ENCODE measurements around the gene SNAP23. TPM values are rescaled to one million over a fixed set of nuclear protein-coding genes. Genes with fewer than 3 reads are reported as not detected.
A peak's percentile ranks its signal among the peaks of the same experiment; 100 is the strongest.

Gene SNAP23
- total RNA-seq, 1 donor from 2014 or later = 68.6 TPM

DNA sequence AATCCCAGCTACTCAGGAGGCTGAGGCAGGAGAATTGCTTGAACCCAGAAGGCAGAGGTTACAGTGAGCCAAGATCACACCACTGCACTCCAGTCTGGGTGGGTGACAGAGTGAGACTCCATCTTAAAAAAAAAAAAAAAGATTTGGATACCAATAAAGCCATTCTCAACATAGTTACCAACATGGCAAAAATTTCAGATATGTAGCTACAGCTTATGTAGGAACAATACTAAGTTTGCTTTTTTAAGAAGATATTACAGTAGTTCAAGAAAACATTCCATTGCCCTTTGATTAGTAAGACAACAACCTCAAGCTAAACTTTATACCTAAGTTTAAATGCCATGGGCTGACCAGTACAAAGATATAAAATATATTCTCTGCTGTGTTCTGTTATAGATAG, 38.9 kb upstream of the SNAP23 start:
- DNase-seq (ENCODE audit: low read depth) = no peak
- TF ChIP-seq, protein P1, sequence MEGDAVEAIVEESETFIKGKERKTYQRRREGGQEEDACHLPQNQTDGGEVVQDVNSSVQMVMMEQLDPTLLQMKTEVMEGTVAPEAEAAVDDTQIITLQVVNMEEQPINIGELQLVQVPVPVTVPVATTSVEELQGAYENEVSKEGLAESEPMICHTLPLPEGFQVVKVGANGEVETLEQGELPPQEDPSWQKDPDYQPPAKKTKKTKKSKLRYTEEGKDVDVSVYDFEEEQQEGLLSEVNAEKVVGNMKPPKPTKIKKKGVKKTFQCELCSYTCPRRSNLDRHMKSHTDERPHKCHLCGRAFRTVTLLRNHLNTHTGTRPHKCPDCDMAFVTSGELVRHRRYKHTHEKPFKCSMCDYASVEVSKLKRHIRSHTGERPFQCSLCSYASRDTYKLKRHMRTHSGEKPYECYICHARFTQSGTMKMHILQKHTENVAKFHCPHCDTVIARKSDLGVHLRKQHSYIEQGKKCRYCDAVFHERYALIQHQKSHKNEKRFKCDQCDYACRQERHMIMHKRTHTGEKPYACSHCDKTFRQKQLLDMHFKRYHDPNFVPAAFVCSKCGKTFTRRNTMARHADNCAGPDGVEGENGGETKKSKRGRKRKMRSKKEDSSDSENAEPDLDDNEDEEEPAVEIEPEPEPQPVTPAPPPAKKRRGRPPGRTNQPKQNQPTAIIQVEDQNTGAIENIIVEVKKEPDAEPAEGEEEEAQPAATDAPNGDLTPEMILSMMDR (conservative IDR thresholded peaks at IDR 0.05; ENCODE audit: low read depth, low read length) = no peak

DNA sequence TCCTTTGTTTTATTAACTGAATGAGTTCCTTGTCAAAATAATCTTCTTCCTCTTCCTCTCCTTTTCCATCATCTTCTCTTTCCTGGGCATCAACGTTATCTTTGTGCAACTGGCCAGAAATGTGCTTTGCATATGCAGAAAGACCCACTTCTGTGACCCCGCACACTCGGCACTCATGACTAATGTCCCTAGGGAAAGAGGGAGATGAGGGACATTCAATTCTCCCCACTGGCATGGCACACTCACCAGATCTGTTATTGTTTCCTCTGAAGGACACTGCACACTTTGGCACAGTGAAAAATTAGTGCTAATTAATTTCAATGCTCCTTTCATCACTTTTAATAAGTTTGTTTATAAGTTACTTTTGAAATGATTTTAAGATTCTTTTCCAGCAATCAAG, 38.5 kb upstream of the SNAP23 start:
- no peak overlapping the region for H3K4me3 ChIP-seq (ENCODE audit: low read depth, low read length)
- DNase-seq (ENCODE audit: low read depth) = no peak
- TF ChIP-seq, protein P1 (conservative IDR thresholded peaks at IDR 0.05; ENCODE audit: low read depth, low read length) = no peak

More for the DNA sequence above, 38.9 kb upstream of the SNAP23 start:
- no peak overlapping the region for H3K4me3 ChIP-seq (ENCODE audit: low read depth, low read length)

DNA sequence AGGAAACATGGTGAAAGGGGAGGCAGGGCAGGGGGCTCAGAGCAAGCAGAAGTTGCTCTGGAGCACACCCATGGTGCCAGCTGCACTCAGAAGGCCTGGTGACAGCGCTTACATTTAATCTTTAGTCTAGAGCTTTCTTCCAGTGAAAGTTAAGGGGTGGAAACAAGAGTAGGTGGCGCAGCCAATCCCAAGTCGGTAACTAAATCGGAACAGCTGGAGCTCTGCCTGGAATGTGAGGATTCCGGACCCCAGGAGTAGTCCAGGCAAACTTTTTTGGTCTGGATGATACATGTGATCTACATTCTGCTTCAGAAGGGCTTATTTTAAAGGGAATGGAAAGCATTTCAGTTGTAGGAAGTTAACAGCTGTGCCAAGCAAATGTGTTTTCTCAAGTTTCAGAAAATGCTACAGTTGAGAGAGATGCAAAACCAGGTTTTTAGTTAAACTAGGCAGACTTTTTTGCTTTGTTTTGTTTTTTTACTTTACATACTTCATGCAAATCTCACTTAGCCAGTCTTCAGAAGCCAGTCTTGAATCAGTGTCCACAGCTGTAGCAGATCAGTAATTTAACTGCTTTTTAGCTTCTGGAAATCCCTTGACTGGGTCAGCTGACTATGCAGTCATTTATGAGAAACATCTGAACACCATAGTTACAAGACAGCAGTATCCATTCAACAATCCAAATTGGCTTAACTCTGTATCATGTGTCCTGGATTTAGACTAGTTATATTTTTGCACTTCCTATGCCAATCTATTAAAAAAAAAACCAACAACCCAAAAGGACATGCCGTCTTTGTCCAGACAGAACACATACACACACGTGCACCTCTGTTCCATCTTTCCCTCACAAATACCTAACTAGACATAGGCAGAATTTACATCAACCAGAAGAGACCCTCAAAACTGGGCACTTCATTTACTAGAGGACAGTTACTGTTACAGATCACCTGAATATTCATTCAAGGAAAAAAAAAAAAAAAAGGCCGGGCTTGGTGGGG, 37.7 kb upstream of the SNAP23 start:
- TF ChIP-seq, protein P1 (conservative IDR thresholded peaks at IDR 0.05; ENCODE audit: low read depth, low read length) = no peak
- H3K4me3 ChIP-seq (ENCODE audit: low read depth, low read length) = peak overlapping the region; percentile 20
- peak; percentile 75 for DNase-seq (ENCODE audit: low read depth)

DNA sequence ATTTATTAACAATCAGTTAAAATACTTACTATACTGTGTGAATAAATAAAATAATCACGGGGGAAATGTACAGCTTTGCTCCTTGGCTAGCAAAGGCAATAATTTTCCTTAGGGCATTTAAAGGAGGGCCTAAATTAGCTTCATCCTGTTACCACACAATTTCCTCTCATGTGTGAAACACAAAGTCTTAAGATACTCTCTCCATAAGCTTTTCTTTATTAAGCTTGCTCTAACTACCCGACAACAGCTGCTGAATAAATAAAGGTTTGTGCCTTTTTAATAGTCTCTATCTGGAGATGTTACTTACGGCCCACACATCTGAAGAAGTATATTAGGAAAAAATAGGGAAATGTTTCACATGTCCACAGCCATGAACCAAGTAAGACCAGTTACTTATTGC, 34.2 kb upstream of the SNAP23 start:
- TF ChIP-seq, protein P1 (conservative IDR thresholded peaks at IDR 0.05; ENCODE audit: low read depth, low read length) = no peak
- no peak overlapping the region for H3K4me3 ChIP-seq (ENCODE audit: low read depth, low read length)
- no peak for DNase-seq (ENCODE audit: low read depth)

DNA sequence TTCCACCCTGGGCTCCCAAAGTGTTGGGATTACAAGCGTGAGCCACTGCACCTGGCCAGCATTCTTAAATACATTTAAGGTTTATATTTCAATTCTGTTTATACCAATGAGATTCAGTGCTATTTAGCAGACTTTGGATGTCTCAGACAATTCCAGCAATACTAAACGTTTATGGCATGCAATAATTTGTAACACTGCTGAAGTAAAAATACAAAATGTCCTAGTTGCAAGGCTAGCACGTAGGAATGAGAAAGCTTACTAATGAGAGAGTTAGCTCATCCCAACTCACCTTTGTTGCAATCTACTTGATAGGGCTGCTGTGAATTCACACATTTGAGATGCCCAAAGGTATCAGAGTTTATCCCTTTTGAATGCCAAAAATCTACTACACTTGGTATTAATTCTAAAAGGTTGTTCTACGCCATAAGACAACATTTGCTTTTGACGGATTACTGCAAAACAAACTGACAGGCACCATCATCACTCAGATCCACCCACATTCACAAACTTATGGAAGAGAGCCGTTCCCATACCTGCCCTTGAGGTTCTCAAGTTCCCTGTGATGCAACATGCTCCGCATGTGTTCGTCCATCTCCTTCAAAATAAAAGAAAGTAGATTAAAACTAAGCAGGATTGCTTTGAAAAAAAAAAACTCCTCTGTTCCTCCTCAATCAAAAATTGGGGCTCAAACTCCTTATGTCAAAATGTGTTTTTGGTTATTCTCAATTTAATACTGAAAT, 29.7 kb upstream of the SNAP23 start:
- TF ChIP-seq, protein P1 (conservative IDR thresholded peaks at IDR 0.05; ENCODE audit: low read depth, low read length) = no peak
- no peak overlapping the region for H3K4me3 ChIP-seq (ENCODE audit: low read depth, low read length)
- no peak for DNase-seq (ENCODE audit: low read depth)

DNA sequence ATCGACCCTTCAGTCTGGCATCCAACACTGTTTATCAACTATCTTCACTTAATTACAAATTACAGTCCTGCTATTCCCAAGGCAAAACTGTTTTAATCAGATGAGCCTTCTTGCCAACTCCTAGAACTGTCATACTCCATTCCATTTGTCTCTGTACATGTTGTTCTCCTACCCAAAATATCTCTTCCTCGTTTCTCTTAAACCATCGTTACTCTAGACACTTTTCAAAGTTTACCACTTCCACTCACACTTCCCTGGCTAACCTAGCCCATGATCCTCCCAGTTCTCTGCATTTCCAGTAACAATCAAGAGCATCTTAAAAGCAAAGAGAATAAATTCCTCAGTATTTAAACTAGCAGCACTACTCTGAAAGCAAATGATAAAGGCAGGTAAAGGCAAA, 24.4 kb upstream of the SNAP23 start:
- DNase-seq (ENCODE audit: low read depth) = no peak
- H3K4me3 ChIP-seq (ENCODE audit: low read depth, low read length) = no peak overlapping the region
- TF ChIP-seq, protein P1 (conservative IDR thresholded peaks at IDR 0.05; ENCODE audit: low read depth, low read length) = no peak
